Lower leg skin (tissue), 4 donors: ENCODE data around the gene INPP4B. TPM values are rescaled to one million over a fixed set of nuclear protein-coding genes. Genes with fewer than 3 reads are reported as not detected.

Experiments
- DNase-seq, 2 donors: peaks; one replicate each; pipeline ENCODE4 v3.0.0-alpha.2; 2019; ENCODE audit warnings: low spot score in 2 of 2
- H3K4me3 ChIP-seq: fragments of 200-600 bp; sonication (generic); 2 replicates; pipeline ENCODE4 v1.5.1; 2017; ENCODE audit warnings: mild to moderate bottlenecking, low read depth; ENCODE audit not compliant: poor library complexity, severe bottlenecking
- CTCF ChIP-seq, 3 donors: fragments of 450-650 bp; IDR thresholded peaks; one replicate each; pipeline ENCODE4 v1.5.1; 2016; ENCODE audit warnings: antibody characterized with exemption in 3 of 3, mild to moderate bottlenecking in 3 of 3, moderate library complexity in 2 of 3
- POLR2A ChIP-seq, 2 donors: fragments of 450-650 bp; IDR thresholded peaks; one replicate each; pipeline ENCODE4 v1.6.1; 2016 to 2017; ENCODE audit warnings: antibody characterized with exemption in 2 of 2, mild to moderate bottlenecking in 1 of 2, moderate library complexity in 1 of 2
- WGBS, 2 donors: methylation state at CpG; one replicate each; pipeline ENCODE4 v1.1.5; 2018; 5-methylcytosine and 5-hydroxymethylcytosine counted together
- intact Hi-C: fragments of 100-400 bp; cut with DNase I; formaldehyde crosslinking; loops from one replicate; pipeline ENCODE4 v1.15.0; 2023; ENCODE audit warnings: low total_unique reads
- total RNA-seq, 4 donors: library from RNA; depleted of rRNA; stranded (reverse); fragments of >200 nt; gene quantifications; one replicate each; pipeline ENCODE4 v1.1.0, GENCODE V29; 2016

Gene INPP4B
- total RNA-seq, 4 donors from 2014 or later, result 7.6 to 18.5 (median 17.6) TPM

- intact Hi-C loops, result no loop called here
- H3K4me3 ChIP-seq, result no peak overlapping the region
- TF ChIP-seq POLR2A (IDR thresholded peaks at IDR 0.05), result no peak
- 57 to 67% methylated on average over 3 of the region's 3 CpGs for WGBS, 2 donors
- DNase-seq, result no peak
These were observed 654.2 kb downstream of the INPP4B start for GRCh38 chr4:142191901-142192300.

- no peak overlapping the region for H3K4me3 ChIP-seq
- no peak for DNase-seq
- WGBS, 2 donors, result 94 to 96% methylated on average over 3 of the region's 3 CpGs
- intact Hi-C loops, result no loop called here
- no peak for TF ChIP-seq POLR2A (IDR thresholded peaks at IDR 0.05)
- no peak for TF ChIP-seq CTCF (IDR thresholded peaks at IDR 0.05)
These were observed 665.1 kb downstream of the INPP4B start for GRCh38 chr4:142181021-142181420.

GRCh38 chr4:142169216-142169615, 676.9 kb downstream of the INPP4B start:
- H3K4me3 ChIP-seq, result no peak overlapping the region
- intact Hi-C loops, result no loop called here
- TF ChIP-seq POLR2A (IDR thresholded peaks at IDR 0.05) (no peak), CTCF (IDR thresholded peaks at IDR 0.05) (no peak)
- DNase-seq, result no peak

DNA sequence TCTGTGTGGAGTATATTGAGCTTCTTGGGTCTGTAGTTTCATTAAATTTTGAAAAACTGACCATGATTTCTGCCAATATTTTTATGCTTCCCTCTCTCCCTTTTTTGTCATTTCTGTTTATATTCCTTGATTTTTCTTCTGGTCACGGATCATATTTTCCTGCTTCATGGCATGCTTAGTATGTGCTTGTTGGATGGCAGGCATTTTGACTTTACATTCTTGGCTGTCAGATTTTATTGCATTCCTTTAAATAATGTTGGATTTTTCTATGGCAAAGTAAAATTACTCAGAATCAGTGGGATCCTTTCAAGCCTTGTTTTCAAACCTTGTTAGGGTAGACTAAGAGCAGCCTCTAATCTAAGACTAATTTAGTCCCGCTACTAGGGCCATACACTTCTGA, 677.9 kb downstream of the INPP4B start:
- WGBS, 2 donors, result 85 to 90% methylated on average over 2 of the region's 2 CpGs
- no peak overlapping the region for H3K4me3 ChIP-seq
- intact Hi-C loops, result no loop called here
- TF ChIP-seq CTCF (IDR thresholded peaks at IDR 0.05), result no peak
- TF ChIP-seq POLR2A (IDR thresholded peaks at IDR 0.05), result no peak
- DNase-seq, result no peak

GRCh38 chr4:142164767-142165500, 681.2 kb downstream of the INPP4B start:
- intact Hi-C loops, result no loop called here
- H3K4me3 ChIP-seq, result no peak overlapping the region
- TF ChIP-seq CTCF (IDR thresholded peaks at IDR 0.05) (no peak), POLR2A (IDR thresholded peaks at IDR 0.05) (no peak)
- DNase-seq, result no peak
- WGBS, 2 donors, result 87 to 89% methylated on average over 4 of the region's 4 CpGs

GRCh38 chr4:142161086-142161485, 685.0 kb downstream of the INPP4B start:
- 70 to 85% methylated on average over 3 of the region's 3 CpGs for WGBS, 2 donors
- H3K4me3 ChIP-seq, result no peak overlapping the region
- DNase-seq, result no peak
- intact Hi-C loops, result no loop called here
- no peak for TF ChIP-seq POLR2A (IDR thresholded peaks at IDR 0.05)
- no peak for TF ChIP-seq CTCF (IDR thresholded peaks at IDR 0.05)
